ENCODE data around the gene CTNNA1.
A peak's percentile ranks its signal among the peaks of the same experiment; 100 is the strongest.
"Not testable (repeated sequence)": the region's sequence is repeated elsewhere in the genome, so short reads cannot be mapped to it uniquely, and the experiment has no call there.

Gene CTNNA1

GRCh38 chr5:138898299-138898698 lies 145.1 kb downstream of the CTNNA1 start:
- no peak for DNase-seq (ENCODE audit: low read depth)

GRCh38 chr5:138898742-138899141 lies 145.5 kb downstream of the CTNNA1 start:
- no peak for DNase-seq (ENCODE audit: low read depth)

- DNase-seq (ENCODE audit: low read depth): no peak
Observed at GRCh38 chr5:138900281-138900965, 147.2 kb downstream of the CTNNA1 start.

GRCh38 chr5:138901716-138902115 lies 148.5 kb downstream of the CTNNA1 start:
- DNase-seq (ENCODE audit: low read depth): no peak

- DNase-seq (ENCODE audit: low read depth): no peak
Observed at GRCh38 chr5:138903130-138903775, 150.0 kb downstream of the CTNNA1 start.

DNA sequence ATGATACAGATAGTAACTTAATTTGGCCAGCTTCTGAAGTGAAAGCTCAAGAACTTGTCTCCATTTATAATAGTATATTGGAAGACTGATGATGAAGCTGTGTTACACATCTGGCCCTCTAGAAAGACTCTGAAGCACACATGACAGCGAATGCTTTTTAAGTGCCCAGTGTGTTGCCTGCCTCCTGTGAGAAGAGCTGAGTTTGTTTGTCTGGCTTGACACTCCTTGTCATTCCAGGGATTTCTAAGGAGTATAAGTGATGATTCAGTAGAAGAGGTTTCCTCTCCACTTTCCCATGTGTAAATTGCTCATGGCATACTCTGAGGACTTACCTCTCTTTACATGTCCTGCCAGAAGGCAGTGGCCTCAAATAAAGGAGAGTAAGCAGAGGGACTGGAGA lies 152.3 kb downstream of the CTNNA1 start:
- DNase-seq (ENCODE audit: low read depth): peak; percentile 57

DNA sequence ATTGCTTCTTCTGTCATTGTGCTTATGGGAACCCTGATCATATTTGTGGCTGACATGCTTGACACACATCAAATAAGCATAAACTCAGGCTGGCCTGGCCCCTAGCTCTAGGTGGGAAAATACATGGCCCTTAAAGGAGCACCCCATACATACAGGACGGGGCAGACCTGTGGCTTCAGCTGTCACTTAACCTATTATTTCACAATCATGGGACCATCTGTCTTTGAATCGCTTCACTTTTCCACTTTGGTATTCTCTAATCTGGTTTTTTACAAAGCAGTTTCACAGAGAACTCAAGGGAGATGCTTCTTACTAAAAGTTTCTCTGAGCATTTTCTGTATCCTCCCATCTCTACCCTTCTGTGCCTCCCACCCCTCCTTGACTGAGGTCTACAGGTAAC lies 156.5 kb downstream of the CTNNA1 start:
- no peak for DNase-seq (ENCODE audit: low read depth)

- no peak for DNase-seq (ENCODE audit: low read depth)
Observed at GRCh38 chr5:138910546-138911185, 157.4 kb downstream of the CTNNA1 start.

DNA sequence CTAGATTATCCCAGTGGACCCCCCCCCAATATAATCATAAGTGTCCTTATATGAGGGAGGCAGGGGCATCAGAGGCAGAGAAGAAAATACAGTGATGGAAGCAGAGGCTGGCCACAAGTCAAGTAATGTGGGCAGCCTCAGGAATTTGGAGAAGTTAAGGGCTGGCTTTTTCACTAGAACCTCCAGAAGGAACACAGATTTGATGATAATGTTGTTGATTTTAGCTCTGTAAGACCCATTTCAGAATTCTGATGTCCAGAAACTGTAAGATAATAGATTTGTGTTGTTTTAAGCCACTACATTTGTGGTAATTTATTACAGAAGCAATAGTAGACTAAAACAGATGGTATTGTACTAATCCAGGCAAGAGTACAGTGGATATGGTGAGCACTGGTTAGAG lies 158.2 kb downstream of the CTNNA1 start:
- no peak for DNase-seq (ENCODE audit: low read depth)

- no peak for DNase-seq (ENCODE audit: low read depth)
Observed at GRCh38 chr5:138912093-138912492, 158.9 kb downstream of the CTNNA1 start.

DNA sequence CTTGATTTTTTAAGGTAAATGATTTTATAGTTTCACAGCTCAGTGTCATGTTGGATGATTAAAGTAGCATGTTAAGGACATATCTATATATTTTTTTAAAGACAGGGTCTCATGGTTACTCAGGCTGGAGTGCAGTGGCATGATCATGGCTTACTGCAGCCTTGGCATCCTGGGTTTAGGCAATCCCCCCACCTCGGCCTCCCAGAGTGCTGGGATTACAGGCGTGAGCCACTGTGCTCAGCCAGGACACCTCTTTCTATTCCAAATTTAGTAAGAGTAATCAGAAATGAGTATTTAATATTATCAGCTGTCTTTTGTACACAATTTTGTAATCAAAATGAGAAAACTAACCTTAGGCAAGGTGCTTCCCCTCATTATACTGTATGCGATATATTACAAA lies 160.5 kb downstream of the CTNNA1 start:
- no peak for DNase-seq (ENCODE audit: low read depth)

- no peak for DNase-seq (ENCODE audit: low read depth)
Observed at GRCh38 chr5:138914338-138914737, 161.1 kb downstream of the CTNNA1 start.

DNA sequence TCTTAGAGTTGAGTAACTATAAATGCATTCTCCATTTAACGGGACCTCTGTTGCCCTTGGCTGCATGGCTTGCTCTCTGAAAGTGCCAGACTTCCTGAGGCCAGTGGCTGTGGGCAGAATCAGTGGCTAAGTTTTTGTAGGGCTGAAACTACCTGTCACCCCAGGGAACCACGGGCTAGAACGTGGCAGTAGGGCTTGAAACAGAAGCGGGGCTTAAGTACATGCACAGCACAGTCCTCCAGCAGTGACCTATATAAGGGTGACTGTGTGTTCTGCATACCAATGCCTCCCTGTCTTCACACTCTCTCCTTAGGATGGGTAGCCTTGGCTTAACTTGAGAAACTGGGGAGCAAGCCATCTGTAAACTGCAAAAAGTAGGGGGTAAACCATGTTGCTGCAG lies 165.5 kb downstream of the CTNNA1 start:
- no peak for DNase-seq (ENCODE audit: low read depth)

DNA sequence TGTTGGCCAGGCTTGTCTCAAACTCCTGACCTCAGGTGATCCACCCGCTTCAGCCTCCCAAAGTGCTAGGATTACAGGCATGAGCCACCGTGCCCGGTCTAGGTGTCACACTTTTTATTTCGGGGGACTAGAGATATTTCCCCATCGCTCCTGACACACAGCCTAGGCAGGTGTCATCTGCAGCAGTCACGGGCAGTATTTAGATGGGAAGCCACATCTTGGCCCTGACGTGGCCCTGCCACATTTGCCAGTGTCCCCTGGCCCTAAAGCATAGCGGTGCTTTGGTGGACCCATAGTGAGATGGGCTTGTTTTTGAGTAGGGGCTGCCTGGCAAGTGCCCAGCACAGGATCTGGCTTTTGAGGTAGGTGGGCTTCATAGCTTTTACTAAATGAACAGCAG lies 167.0 kb downstream of the CTNNA1 start:
- no peak for DNase-seq (ENCODE audit: low read depth)

DNA sequence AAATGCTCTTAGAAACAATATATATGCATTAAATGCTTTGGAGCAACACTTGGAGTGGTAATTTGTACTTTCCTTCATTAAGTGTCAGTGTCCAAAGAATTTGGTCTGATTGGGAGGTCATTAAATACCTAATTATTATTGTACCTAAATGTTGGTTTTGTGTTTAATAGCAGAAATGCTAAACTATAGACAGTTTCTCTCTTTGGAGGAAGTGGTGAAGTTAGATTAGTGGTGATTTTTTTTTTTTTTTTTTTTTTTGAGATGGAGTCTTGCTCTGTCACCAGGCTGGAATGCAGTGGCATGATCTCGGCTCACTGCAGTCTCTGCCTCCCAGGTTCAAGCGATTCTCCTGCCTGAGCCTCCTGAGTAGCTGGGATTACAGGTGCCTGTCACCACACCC lies 168.1 kb downstream of the CTNNA1 start:
- not testable (repeated sequence) for DNase-seq (ENCODE audit: low read depth)

GRCh38 chr5:138922494-138922893 lies 169.3 kb downstream of the CTNNA1 start:
- no peak for DNase-seq (ENCODE audit: low read depth)

GRCh38 chr5:138925090-138925635 lies 171.9 kb downstream of the CTNNA1 start:
- DNase-seq (ENCODE audit: low read depth): no peak

- no peak for DNase-seq (ENCODE audit: low read depth)
Observed at GRCh38 chr5:138926257-138926656, 173.0 kb downstream of the CTNNA1 start.

DNA sequence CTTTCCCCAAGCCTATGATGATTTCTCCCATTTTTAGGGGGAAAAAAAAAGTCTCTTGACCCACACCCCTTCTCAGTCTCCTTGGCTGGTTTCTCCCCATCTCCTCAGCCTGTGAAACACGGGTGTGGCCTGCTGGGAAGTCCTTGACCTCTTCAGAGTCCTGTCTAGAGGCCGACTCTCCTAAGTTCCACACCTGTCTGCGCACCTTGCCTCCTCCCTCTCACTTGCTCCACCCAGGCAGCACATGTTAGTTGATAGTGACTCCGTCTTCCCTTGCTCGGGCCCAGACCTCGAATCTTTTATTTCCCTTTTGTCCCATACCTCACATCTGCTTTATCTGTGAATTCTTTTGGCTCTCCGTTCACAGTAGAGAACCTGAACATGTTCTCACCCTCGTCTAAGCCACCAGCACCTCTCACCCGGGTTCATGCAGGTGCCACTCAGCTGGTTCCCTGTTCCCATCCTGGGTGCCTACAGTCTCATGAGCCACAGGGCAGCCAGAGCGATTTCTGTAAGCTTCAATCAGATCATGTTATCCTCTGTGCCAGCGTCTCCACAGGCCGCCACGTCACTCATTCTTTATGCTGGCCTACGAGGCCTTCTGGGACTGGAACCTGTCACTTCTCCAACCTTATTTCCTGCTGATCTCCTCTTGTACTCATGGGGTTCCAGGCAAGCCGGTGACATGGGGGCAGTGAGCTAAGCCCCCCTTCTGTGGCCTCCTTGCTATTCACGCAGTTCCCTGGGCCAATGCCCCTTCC lies 173.6 kb downstream of the CTNNA1 start:
- no peak for DNase-seq (ENCODE audit: low read depth)

DNA sequence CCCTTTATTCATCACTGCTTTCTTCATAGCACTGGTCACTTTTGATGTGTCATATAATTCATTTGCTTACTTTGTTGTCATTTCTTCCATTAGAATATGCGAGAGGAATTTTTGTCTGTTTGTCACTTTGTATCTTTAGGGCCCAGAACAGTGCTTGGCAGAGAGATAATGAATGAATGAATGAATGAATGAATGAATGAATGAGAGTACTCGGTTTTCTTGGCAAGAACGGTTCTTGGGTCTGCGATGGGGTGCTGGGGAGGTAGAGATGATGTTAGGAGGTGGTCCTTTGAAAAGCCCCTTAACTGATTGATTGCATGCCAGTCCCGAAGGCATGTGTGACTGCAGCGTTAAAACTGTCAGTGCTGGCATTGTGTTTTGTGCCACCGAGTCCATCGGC lies 174.3 kb downstream of the CTNNA1 start:
- DNase-seq (ENCODE audit: low read depth): no peak

- no peak for DNase-seq (ENCODE audit: low read depth)
Observed at GRCh38 chr5:138927979-138928378, 174.8 kb downstream of the CTNNA1 start.

DNA sequence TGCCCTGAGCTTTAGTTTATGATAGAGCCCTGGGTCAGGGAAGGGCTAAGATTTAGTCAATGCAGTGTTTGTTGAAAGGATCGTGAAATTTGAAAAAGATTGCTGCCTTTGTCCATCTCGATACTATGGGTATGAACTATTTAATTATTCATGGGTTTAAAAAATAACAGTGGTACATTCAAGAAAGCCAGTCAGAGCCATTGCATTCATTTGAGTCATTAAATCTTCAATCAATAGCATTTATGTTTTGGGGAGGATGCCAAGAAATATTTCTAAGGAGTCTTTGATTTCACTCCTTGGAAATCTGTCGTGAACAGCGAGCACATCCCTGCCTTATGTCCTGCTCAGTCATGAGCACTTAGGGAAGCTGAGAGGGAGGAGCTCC lies 176.3 kb downstream of the CTNNA1 start:
- DNase-seq (ENCODE audit: low read depth): no peak
